ENCODE measurements around the gene FRS3.

- TF ChIP-seq POLR2A (IDR thresholded peaks at IDR 0.05; ENCODE audit: low read length) (no peak), GATA1 (IDR thresholded peaks at IDR 0.05; ENCODE audit: low read depth, low read length) (no peak)
Observed at GRCh38 chr6:41732149-41732548, 47.6 kb downstream of the FRS3 start.
